ENCODE results near the gene SCN3B.

The SCN3B gene

GRCh38 chr11:123579482-123579812 lies 75.0 kb downstream of the SCN3B start:
- TF ChIP-seq FOXP2 (optimal IDR thresholded peaks at IDR 0.05; ENCODE audit: borderline replicate concordance, extremely low read depth, extremely low read length, insufficient read depth) (no peak), REST (IDR thresholded peaks at IDR 0.05; ENCODE audit: insufficient read depth in 1 of 2, low read depth in 2 of 2, low read length in 2 of 2) (no peak), POLR2AphosphoS5 (IDR thresholded peaks at IDR 0.05; ENCODE audit: low read depth, low read length) (no peak)
